Cerebellar cortex (tissue), 1 donor: Measurements from ENCODE around the gene CRY2.
"Not testable (repeated sequence)": the region's sequence is repeated elsewhere in the genome, so short reads cannot be mapped to it uniquely, and the experiment has no call there.

ENCODE experiments used
- DNase-seq: peaks from one replicate; pipeline ENCODE4 v3.0.0-alpha.2; 2015; ENCODE audit warnings: low spot score

CRY2 gene

GRCh38 chr11:45811571-45812290, 35.5 kb upstream of the CRY2 start:
- no peak for DNase-seq

DNA sequence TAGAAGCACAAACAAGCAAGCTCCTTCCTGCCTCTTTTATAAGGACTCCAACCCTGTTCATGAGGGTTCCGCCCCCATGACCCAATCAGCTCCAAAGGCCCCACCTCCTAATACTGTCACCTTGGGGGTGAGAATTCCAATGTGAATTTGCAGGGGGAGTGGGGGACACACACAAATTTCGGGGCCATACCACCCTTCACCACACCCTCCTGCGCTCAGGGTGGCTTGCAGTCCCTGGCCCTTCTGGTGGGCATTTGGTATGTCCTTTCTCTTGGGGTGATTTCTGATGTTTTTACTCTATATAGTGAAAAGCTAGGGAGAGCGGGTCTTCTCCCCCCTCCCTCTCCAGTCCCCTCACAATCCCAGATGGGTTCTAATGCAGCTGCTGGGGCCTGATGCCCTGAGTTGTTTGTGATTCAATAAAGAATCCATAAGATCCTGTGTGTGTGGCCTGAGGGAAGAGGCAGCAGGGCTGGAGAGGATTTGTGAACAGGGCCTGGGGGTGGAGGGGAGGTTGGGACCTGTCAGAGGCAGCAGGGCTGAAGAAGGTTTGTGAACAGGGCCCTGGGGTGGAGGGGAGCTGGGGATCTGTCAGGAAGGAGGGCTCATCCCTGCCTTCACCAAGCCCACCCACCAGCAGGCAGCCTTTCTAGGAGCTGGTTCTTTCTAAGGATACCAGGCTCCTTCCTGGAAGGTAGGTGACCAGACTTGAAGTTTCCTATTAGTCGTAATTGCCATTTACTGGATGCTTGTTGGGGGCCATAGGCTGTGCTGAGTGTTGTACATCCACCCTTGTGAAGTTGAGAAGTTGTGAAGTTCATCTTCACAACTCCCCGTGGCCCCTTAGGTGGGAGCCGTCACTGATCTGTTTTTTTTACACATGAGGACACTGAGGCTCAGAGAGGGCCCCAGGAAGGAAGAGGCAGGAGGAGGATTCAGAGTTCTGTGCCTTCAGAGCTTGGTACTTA, 34.4 kb upstream of the CRY2 start:
- DNase-seq, result no peak

- DNase-seq, result peak; percentile 53
These were observed 31.5 kb upstream of the CRY2 start for GRCh38 chr11:45815747-45816146.

GRCh38 chr11:45816614-45817013, 30.7 kb upstream of the CRY2 start:
- DNase-seq, result peak; percentile 22

GRCh38 chr11:45817191-45817590, 30.1 kb upstream of the CRY2 start:
- DNase-seq, result no peak

DNA sequence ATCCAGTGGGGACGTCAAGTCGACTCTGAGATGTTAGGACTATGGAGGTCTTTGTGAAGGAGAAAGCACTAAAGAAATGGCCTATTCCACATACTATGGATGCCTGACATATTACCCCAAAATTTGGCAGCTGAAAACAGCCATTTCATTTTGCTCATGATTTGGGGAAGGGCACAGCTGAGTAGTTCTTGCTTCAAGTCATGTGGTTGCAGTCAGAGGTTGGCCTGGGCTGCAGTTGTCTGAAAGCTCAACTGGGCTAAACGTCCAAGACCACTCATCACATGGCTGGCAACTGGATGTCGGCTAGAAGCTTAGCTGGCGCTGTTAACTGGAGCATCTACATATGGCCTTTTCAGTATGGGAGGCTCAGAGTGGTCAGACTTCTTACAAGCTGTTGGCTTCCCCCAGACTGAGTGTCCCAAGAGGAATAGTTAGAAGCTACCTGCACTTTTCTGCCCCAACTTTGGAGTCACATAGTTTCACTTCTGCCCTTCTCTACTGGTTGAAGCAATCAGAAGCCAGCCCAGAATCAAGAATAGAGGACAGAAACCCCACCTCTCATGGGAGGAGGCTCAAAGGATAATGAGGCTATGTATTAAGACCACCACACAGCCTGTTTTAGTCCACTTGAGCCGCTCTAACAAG, 28.2 kb upstream of the CRY2 start:
- no peak for DNase-seq

- no peak for DNase-seq
These were observed 26.9 kb upstream of the CRY2 start for GRCh38 chr11:45820211-45820857.

DNA sequence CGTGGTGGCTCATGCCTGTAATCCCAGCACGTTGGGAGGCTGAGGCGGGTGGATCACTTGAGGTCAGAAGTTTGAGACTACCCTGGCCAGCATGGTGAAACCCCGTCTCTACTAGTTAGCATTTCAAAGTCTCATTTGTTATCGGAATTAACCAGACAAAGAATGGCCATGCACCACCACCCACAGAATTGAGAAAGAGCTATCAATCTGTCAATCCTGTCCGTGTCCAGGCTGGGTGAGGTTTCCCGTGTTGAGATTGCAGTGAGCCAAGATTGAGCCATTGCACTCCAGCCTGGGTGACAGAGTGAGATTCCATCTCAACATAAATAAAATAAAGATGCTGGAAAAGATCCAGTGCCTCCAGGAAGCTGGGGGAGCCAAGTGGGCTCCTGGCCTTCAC, 20.8 kb upstream of the CRY2 start:
- DNase-seq, result not testable (repeated sequence)

DNA sequence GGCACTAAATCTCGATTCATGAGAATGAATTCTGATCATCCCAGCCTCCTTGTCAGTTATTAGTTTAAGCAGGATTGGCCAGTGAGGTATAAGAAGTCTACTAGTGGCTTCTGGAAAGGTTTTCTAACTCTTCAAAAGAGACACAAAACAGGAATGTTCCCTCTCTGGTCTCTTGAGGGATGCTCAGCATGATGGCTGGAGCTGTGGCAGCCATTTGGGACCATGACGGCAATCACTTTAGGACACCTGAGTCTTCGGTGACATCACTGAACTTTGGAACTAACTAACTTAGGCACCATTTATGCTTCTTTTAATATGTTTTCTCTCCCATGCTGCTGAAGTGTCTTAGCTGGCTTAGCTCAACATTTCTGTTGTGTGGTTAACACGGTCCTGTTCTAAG, 20.2 kb upstream of the CRY2 start:
- DNase-seq, result no peak

- no peak for DNase-seq
These were observed 18.3 kb upstream of the CRY2 start for GRCh38 chr11:45828996-45829395.

- no peak for DNase-seq
These were observed 16.7 kb upstream of the CRY2 start for GRCh38 chr11:45830596-45830995.

GRCh38 chr11:45832811-45833441, 14.3 kb upstream of the CRY2 start:
- no peak for DNase-seq

DNA sequence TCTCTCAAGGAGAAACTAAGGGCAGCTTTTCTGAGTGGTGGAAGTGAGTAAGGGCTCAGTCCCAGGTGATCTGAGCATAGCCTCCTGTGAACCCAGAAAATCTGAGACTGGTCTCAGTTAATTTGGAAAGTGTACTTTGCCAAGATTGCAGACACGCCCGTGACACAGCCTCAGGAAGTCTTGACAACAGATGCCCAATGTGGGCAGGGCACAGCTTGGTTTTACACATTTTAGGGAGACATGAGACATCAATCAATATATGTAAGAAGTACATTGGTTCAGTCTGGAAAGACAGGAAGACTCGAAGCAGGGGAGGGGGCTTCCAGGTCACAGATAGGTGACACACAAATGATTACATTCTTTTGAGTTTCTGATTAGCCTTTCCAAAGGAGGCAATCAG, 13.5 kb upstream of the CRY2 start:
- no peak for DNase-seq

- DNase-seq, result no peak
These were observed 12.9 kb upstream of the CRY2 start for GRCh38 chr11:45834298-45834756.

- no peak for DNase-seq
These were observed 8.1 kb upstream of the CRY2 start for GRCh38 chr11:45839204-45839603.

- DNase-seq, result not testable (repeated sequence)
These were observed 7.0 kb upstream of the CRY2 start for GRCh38 chr11:45840251-45840650.

DNA sequence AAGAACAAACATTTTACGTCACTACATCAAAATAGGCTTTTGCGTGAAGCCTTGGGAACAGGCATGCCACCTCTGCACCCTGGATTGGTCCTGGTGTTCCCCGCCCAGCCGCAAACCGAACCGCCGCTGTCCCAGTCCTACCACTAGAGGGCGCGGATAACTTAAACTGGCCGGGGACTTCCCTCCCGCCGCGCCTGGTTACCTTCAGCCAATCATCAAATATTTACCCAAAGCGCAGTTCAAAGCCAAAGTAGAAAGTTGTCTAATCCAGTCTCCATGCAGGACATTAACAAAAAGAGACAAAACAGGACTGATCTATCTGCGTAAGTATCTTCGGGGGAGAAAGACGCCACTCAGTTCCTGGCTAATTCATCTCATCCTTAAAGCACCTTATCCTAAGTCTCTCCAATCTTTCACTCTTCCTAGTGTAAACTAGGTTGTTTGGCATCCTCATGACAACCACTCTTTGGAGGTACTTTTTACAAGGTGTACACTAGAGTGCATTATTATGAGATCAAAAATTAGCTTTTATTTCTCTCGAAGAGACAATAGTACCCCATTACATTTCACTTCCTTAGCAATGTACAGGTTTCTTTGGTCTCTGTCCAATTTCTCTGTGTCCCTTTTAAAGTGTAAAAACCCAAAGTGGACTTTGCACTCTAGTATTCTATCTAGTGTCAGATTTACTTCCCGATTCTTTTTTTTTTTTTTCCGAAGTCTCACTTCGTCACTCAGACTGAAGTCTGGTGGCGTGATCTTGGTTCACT, 3.9 kb upstream of the CRY2 start:
- peak; percentile 88 for DNase-seq

GRCh38 chr11:45844822-45845578, 2.3 kb upstream of the CRY2 start:
- no peak for DNase-seq

DNA sequence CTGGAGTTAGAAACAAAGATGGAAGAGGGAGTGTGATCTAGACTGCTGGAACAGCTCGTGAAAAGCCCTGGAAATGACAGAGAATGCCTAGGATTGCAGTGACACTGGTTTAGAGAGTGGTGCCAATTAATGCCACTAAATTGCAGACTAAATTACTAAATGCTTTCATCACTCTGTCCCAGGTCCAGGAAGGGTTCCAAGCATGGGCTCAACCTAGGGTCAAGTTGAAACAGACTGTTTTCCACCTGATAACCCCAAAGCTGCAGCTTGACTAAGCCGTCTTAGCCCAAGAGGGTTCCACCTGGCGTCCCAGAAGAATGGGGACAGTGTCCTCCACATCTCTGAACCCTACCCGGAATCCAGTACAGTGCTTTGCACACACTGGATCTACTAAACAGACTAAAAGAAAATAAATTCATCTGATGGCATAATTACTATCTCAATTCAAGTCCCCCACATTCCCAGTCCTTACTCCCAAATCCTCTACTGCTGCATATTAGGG, 1.1 kb upstream of the CRY2 start:
- no peak for DNase-seq

DNA sequence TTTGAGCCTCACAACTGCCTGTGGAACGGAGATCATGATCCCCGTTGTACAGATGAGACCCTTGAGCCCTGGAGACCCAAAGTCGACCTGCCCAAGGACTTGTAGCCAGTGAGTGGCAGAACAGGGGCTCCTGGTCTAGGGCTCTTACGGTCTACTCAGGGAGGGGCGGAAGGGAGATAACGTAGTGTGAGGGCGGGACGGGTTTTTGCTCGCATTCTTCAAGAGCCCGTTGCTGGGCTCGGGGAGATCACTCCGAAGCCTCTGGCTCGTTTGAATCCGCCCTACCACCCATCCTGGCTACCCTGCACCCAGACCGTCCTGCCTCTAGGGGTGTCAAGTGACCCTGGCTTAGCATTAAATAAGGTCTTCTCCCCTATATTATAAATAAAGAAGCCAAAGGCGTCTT, 639 bp downstream of the CRY2 start:
- peak; percentile 58 for DNase-seq
